Right lobe of liver (tissue), 6 donors: ENCODE results near the gene DISP3. TPM values are rescaled to one million over a fixed set of nuclear protein-coding genes. Genes with fewer than 3 reads are reported as not detected.
A peak's percentile ranks its signal among the peaks of the same experiment; 100 is the strongest.

Source experiments
- ATAC-seq, 4 donors: fragments of 200-7000 bp; cut with Tn5 transposase; one replicate each; pipeline ENCODE4 v1.9.1; 2020; ENCODE audit warnings: mild to moderate bottlenecking in 4 of 4, moderate library complexity in 4 of 4
- DNase-seq, 3 donors: peaks; one replicate each; pipeline ENCODE4 v3.0.0-alpha.2; 2020
- H3K27ac ChIP-seq, 3 donors: fragments of 200-600 bp; one replicate each; pipeline ENCODE4 v1.8.0; 2022
- H3K27me3 ChIP-seq, 2 donors: fragments of 200-600 bp; one replicate each; pipeline ENCODE4 v1.8.0; 2022
- H3K36me3 ChIP-seq, 4 donors: fragments of 200-600 bp; sonication (generic) in 1 of 4; one replicate each; pipeline versions ENCODE4 v1.5.1 to v1.8.0; 2017 to 2022; ENCODE audit warnings: control low read depth in 1 of 4
- H3K4me1 ChIP-seq, 4 donors: fragments of 200-600 bp; sonication (generic) in 1 of 4; one replicate each; pipeline versions ENCODE4 v1.5.1 to v1.8.0; 2017 to 2022; ENCODE audit warnings: control low read depth in 1 of 4
- H3K4me3 ChIP-seq, 3 donors: fragments of 200-600 bp; one replicate each; pipeline ENCODE4 v1.8.0; 2022
- H3K9me3 ChIP-seq, 4 donors: fragments of 200-600 bp; sonication (generic) in 1 of 4; one replicate each; pipeline versions ENCODE4 v1.5.1 to v1.8.0; 2017 to 2022; ENCODE audit warnings: control low read depth in 1 of 4
- POLR2A ChIP-seq: fragments of 450-650 bp; IDR thresholded peaks from one replicate; pipeline ENCODE4 v1.6.1; 2017; ENCODE audit warnings: antibody characterized with exemption, mild to moderate bottlenecking
- WGBS: methylation state at CpG from one replicate; pipeline ENCODE4 v1.1.6; 2018; ENCODE audit warnings: low coverage, low lambda C conversion rate; ENCODE audit not compliant: insufficient coverage; ENCODE audit errors: missing lambda C conversion rate; 5-methylcytosine and 5-hydroxymethylcytosine counted together
- intact Hi-C, 2 donors: fragments of 100-400 bp; cut with DNase I; formaldehyde crosslinking; loops; one replicate each; pipeline versions ENCODE4 v1.11.2 to v1.14.1; 2022
- total RNA-seq, 6 experiments: library from RNA; depleted of rRNA in 2 of 6; stranded (reverse); fragments of >200 nt in 2 of 6; fragmentation: NEBNext Ultra II Directional in 3 of 6; extraction: Animal tissue kit (Norgen Biotek cat#: 25700) in 3 of 6; gene quantifications; one replicate each; pipeline versions ENCODE4 v1.1.0 to v1.2.4, GENCODE V29; 2016 to 2023
- TF ChIP-seq, protein P1 (sequence below), 4 donors: fragments of 200-600 bp in 3 of 4; fragments of 450-650 bp in 1 of 4; IDR thresholded peaks; one replicate each; pipeline versions ENCODE4 v1.5.1 to v1.8.0; 2016 to 2022; ENCODE audit warnings: antibody characterized with exemption in 4 of 4, mild to moderate bottlenecking in 2 of 4
- donor health status: DM: no; HTN: yes; CAD: no.
- donor health status: DM: no; HTN: no; CAD: no.
- donor health status: DM: no; HTN: no; CAD: no.
- donor health status: DM: no; HTN: yes; CAD: no.
- donor health status: DM: no; HTN: yes; CAD: no.

DISP3 gene
- total RNA-seq, 6 experiments from 2014 or later = 0.06 TPM; not detected in 5

DNA sequence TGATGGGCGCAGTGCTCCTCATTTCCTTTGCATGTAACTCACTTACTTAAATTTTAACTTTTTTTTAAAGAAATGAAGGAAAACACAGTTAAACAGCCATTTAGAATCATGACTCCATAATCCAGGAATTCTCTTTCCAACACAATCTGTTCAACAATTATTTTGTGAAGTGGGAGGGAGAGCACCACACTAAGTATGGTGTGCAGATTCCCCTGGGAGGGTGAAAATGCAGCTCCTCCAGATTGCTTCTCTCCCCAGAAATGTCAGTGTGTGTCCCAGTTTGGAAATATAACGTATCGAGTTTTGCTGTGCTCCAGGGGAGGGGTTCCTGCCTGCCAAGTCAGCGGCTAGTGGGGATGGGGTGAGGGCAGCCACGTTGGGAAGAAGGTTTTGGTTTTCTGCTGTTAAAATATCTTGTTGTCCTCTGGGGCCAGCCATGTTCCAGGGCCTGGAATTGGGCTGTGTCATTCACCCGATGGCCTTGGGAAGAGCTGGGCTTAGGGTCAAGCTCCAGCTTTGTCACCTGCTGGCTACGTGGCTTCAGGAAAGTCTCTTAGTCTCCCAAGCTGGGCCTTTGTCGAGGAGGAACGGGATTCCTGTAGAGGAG is 17.3 kb upstream of the DISP3 start:
- Histone ChIP-seq H3K9me3 (no peaks in the 10 kb centered on the region), H3K4me1 (no peaks in the 10 kb centered on the region), H3K36me3 (no peaks in the 10 kb centered on the region), H3K27me3 (no peaks in the 10 kb centered on the region), H3K4me3 (no peak overlapping the region), H3K27ac (no peak overlapping the region)
- DNase-seq (no peak), ATAC-seq (peak in 2 of 4 donors; percentile 30 to 37)
- whole genome bisulfite sequencing = 40% methylated on average over 8 of the region's 9 CpGs
- TF ChIP-seq POLR2A = no peak
- TF ChIP-seq, protein P1, sequence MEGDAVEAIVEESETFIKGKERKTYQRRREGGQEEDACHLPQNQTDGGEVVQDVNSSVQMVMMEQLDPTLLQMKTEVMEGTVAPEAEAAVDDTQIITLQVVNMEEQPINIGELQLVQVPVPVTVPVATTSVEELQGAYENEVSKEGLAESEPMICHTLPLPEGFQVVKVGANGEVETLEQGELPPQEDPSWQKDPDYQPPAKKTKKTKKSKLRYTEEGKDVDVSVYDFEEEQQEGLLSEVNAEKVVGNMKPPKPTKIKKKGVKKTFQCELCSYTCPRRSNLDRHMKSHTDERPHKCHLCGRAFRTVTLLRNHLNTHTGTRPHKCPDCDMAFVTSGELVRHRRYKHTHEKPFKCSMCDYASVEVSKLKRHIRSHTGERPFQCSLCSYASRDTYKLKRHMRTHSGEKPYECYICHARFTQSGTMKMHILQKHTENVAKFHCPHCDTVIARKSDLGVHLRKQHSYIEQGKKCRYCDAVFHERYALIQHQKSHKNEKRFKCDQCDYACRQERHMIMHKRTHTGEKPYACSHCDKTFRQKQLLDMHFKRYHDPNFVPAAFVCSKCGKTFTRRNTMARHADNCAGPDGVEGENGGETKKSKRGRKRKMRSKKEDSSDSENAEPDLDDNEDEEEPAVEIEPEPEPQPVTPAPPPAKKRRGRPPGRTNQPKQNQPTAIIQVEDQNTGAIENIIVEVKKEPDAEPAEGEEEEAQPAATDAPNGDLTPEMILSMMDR (IDR thresholded peaks at IDR 0.05) = no peak
- intact Hi-C loops = no loop called here

DNA sequence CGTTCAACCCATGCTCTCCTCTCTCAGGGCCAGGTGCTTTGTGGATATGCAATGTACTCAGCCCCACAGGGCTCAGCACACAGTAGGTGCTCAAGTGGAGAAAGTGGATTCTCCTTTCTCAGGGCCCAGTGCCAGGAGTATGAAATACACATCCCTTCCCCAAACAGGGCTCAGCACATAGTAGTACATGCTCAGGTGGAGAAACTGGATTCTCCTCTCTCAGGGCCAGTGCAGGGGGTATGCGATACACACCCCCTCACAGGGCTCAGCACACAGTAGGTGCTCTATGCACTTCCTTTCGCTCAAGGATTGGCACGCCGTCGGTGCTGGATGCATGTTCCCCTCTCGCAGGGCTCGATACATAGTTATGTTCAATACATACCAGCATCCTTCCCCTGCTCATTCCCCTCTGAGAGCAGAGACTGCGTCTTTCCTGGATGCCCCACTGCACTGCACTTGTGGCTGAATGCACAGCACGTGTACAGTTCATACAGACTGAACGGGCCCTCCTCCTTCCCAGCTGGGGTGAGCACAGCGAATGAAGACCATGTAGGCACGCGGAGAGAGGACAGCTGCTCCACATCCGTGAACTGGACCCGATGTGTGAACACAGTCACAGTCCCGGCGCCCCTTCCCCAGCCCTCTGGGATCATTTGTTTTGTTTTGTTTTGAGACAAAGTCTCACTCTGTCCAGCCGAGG is 16.6 kb upstream of the DISP3 start:
- no peaks in the 10 kb centered on the region for H3K9me3 ChIP-seq
- no peak for DNase-seq

DNA sequence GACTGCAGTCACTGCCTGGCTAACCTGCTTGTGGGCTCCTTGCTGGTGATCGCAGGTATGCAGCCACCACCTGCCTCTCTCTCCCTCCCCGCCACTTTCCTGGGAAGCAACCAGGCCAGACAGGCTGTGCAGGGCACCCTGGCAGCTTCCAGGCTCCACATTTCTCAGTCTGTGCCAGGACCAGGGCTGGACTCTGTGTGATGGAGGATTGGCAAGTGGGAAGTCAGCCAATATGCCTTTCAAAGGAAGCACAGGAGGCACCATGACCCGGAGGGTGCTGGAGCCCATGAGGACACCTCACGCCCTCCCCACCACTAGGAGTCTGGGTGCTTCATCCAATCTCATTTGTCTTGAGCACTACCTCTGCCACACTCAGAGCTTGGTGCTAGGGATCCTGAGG is 15.8 kb upstream of the DISP3 start:
- Histone ChIP-seq H3K9me3 (no peaks in the 10 kb centered on the region), H3K27me3 (no peaks in the 10 kb centered on the region), H3K4me1 (no peaks in the 10 kb centered on the region), H3K4me3 (no peak overlapping the region), H3K36me3 (no peaks in the 10 kb centered on the region), H3K27ac (no peak overlapping the region)
- DNase-seq = no peak
- TF ChIP-seq, protein P1 (IDR thresholded peaks at IDR 0.05) = no peak
- TF ChIP-seq POLR2A = no peak
- ATAC-seq = no peak
- WGBS = no CpG with 5 or more reads among the region's 4 CpGs
- intact Hi-C loops = no loop called here

More for the DNA sequence above, 16.6 kb upstream of the DISP3 start:
- Histone ChIP-seq H3K4me3 (no peak overlapping the region), H3K4me1 (no peaks in the 10 kb centered on the region), H3K27ac (no peak overlapping the region), H3K27me3 (no peaks in the 10 kb centered on the region), H3K36me3 (no peaks in the 10 kb centered on the region)
- intact Hi-C loops = no loop called here
- no peak for ATAC-seq
- TF ChIP-seq, protein P1 (IDR thresholded peaks at IDR 0.05) = no peak
- TF ChIP-seq POLR2A = no peak
- 57% methylated on average over 10 of the region's 19 CpGs for WGBS

DNA sequence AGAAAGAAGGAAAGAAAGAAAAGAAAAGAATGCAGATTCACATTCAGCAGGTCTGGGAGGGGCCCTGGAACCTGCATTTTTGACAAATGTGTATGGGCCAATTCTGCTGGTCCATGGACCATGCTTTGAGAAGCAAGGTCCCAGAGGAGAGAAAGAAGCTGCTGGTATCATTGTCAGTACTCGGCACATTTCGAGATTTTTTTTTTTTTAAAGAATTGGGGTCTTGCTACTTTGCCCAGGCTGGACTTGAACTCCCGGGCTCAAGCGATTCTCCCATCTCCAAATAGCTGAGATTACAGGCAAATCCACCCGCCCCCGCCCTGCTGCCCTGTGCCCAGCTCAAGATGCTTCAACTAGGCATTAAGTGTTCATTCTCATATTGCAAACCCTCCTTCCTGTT is 13.6 kb upstream of the DISP3 start:
- 55% methylated on average over 6 of the region's 6 CpGs for WGBS
- H3K36me3 ChIP-seq = no peaks in the 10 kb centered on the region
- H3K9me3 ChIP-seq = no peaks in the 10 kb centered on the region
- ATAC-seq (no peak), DNase-seq (no peak)
- H3K4me1 ChIP-seq = no peaks in the 10 kb centered on the region
- TF ChIP-seq, protein P1 (IDR thresholded peaks at IDR 0.05) = no peak
- TF ChIP-seq POLR2A = no peak
- intact Hi-C loops = no loop called here
- H3K27ac ChIP-seq = no peak overlapping the region
- no peak overlapping the region for H3K4me3 ChIP-seq
- no peaks in the 10 kb centered on the region for H3K27me3 ChIP-seq
